HG02759 (cell line): ENCODE measurements around the gene DNAJB12.
A peak's percentile ranks its signal among the peaks of the same experiment; 100 is the strongest.
"Not testable (repeated sequence)": the region's sequence is repeated elsewhere in the genome, so short reads cannot be mapped to it uniquely, and the experiment has no call there.

Source experiments
- ATAC-seq: cut with Tn5 transposase; IDR thresholded peaks from one replicate; pipeline ENCODE4 v1.9.1; 2021; ENCODE audit warnings: mild to moderate bottlenecking, moderate library complexity; ENCODE audit not compliant: unreplicated experiment

Gene DNAJB12

DNA sequence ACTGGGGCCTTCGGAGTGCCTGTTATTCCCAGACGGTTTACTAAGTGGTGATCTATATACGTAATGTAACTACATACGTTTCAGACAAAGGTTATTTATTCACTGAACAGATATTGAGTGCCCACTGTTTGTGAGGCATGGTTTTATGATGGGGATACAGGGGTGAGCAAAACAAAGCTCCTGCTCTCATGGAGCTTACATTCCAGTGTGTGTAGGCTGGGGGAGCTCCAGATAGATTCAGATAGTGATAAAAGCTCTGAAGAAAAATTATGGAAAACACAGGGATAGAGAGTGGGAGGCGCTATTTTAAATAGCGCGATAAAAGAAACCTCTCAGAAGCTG is 466 bp upstream of the DNAJB12 start:
- no peak for ATAC-seq

DNA sequence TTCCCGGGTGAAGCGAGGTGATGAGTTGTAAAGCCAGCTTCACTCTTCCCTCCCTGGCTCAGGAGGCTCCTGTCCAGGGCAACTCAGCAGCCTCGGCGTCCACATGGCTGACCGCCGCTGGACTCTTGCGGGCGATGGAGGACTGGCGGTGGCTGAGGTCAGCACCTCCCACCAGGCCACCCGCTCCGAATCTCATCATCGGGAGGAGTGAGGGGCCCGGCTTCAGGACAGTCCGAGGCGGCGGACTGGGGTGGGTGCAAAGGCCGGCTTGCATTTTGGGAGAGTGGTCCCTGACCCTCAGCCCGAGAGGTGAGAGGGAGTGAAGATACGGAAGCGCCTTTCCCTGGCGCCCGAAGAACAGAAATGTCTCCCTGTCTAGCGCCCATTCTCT is 759 bp downstream of the DNAJB12 start:
- peak; percentile 16 for ATAC-seq

DNA sequence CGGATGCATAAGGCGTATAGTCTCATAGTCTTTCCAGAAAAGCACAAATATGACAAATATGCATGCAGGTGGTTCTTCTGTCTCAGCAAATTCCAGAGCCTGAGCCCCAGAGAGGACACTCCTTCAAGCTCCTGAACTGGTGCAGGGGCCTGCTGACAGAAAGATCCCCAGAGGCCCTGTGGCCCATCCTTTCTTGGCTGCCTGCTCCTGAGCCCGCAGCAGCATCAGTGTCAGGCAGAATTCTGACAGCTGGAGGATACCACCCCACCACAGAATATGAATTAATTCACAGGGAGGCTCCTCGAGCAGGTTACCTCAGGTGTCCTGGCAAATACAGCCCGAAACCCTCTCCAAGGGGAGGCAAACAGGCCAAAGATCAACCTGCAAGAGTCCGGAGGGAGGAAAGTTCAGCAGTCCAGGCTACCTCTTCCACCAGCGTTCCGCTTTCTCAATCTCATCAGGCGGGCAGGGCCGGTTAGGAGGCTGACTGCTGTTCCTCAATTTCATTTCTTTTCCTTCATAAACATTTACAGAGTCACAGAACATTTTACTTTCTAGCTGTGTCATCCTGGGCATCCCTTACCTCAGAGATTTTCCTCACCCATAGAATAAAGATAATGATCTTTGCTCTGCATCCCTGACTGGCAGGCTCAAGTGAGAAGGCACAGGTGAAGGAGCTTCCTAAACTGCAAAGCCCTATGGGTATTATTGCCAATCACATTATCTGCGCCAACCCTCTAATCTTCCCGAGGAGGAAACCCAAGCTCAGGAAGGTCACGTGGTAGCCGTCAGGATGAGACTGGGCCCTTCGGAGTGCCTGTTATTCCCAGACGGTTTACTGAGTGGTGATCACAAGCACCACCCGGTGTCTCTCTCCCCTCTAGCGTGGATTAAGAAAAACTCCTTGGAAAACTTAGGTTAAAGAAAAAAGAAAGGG is 1.4 kb downstream of the DNAJB12 start:
- ATAC-seq: no peak

DNA sequence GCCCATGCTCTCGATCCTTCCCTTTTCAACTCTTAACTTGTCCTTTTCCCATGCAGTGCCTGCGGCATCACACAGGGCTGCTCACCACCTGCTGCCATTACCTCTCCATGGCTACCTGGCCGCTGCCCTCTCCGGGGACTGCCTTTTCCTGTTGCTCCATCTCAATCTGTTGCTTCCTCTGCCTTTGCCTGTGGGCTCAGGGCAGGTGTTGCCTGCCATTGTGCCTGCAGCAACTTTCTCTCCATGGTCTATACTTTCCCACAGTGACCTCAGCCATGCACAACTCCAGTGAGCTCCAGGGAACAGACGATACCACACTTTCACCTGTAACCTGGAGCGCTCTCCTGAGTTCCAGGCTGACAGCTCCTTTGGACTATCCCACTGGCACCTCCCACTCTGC is 3.2 kb downstream of the DNAJB12 start:
- ATAC-seq: no peak

DNA sequence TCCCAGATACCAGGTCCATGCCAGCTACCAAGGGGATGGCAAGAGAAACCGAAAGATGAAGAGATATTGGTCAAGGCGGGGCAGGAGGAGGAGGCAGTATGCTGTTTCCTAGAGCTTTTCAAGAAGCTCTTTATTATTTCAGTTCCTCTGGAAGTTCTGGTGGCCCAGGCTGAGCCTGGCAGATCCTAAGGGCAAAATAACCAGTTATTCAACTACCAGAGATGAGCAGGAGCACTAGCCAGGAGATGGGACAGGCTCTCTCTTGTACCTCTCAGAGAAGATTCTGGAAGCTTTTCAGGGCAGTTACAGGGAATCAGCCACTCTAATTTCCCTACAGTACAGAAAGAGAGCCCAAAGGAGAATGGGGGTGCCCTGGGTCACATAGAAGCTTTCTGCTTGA is 5.3 kb downstream of the DNAJB12 start:
- ATAC-seq: no peak

DNA sequence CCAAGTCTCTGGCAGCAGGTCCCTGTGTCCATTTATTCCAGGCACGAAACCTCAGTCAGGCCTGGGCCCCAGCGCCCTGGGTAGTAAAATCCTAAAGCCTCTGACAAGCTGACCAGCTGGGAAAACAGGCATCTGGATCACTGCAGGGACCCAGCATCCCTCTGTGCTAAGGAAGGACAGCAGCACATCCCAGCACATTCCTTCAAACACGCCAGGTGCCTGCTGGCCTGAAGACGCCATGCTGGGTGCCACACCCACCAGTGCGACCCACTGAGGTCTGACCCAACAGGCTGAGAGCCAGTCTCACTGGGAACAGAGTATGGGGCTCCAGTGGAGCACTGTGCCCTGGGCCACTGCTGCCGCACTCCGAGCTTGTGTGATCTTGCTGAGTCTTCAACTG is 6.4 kb downstream of the DNAJB12 start:
- ATAC-seq: no peak

DNA sequence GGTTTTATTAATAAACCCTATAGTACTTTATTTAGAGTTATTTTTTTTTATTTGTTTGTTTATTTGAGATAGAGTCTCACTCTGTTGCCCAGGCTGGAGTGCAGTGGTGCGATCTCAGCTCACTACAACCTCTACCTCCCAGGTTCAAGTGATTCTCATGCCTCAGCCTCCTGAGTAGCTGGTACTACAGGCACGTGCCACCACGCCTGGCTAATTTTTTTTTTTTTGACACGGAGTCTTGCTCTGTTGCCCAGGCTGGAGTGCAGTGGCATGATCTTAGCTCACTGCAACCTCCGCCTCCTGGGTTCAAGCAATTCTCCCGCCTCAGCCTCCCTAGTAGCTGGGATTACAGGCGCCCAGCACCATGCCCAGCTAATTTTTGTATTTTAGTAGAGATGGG is 8.6 kb downstream of the DNAJB12 start:
- ATAC-seq: not testable (repeated sequence)

DNA sequence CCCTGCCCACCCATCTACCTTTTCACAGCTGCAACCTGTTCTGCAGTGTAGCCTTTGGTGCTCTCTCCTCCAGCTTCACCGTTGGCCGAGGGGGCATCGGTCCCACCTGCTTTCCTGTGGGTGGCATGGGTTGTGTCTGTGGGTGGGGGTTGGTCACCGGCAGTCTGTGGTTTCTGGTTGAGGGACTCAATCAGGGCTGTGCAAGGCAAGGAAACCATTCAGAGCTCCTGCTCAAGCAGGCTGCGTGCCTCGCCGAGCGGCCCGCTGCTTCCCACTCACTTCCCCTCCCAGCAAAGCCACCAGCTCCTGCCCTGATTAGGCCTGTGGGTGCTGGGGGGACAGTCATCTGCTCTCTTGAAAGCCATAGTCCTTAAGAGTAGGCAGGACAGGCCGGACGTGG is 9.8 kb downstream of the DNAJB12 start:
- peak; percentile 59 for ATAC-seq

DNA sequence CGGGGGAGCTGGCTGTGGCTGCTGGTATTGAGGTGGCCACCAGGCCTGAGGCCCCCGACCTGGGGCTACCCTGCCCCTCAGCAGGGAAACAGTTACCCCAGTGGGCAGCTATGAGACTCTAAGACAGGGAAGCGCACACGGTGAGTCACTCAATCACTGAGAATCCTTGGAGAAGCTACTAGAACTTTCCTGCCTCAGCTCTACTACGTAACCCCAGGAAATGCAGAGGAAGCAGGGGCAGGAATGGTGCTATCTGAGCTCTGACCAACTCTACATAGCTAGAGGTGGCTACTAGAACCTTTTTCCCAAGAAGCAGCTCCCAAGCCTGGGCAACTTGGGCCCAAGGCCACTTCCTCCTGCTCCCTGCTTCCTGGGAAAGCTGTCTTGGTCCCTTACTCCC is 11.8 kb downstream of the DNAJB12 start:
- no peak for ATAC-seq

DNA sequence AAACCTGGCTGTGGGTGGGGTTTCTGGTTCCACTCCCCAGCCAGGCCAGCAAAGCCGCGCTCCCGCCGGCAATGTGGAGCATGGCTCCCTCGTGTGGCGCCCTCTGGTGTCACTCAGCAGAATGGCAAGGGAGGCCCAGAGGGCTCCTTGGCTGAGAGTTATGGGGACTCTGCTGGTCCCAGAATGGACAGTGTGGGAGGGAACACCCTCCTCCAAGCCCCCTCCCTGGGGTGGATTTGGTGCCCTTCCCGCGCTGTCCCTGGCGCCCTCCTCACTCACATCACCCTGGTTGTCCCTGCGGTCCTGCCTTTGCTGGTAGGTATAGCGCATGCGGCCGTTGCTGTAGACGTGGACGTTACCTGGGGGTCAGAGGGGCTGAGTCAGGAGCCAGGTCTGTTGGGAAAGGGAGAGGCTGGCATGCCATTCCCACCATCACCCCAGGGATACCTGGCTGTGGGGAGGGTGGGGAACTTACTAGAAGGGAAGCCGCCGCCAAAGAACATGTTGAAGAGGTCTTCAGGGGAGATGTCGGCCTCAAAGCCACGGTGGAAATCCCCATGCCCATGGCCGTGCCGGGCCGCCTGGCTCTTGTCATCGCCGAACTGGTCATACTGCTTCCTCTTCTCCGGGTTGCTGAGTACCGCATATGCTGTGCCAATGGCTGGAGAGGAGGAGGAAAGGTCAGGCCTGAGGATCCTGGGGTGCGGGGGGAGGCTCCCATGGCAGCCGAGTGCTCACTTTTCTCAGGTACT is 14.0 kb downstream of the DNAJB12 start:
- no peak for ATAC-seq

DNA sequence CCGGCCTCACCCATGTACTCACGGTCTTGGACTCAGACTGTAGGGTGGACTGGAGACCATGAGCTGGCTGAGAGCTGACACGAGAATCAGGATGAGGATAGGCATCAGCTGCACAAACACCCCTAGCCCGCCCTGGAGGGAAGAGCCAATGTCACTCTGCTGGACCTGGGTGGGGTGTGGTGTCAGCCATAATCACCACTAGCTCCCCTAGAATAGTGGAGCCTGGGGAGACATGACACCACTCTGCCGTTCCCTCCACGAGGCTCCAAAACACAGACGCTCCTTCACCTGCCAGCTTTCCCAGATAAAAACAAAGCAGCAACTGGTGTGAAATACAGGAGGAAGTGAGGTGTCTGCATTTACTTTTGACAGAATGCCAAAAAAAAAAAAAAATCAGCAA is 16.5 kb downstream of the DNAJB12 start:
- ATAC-seq: no peak

DNA sequence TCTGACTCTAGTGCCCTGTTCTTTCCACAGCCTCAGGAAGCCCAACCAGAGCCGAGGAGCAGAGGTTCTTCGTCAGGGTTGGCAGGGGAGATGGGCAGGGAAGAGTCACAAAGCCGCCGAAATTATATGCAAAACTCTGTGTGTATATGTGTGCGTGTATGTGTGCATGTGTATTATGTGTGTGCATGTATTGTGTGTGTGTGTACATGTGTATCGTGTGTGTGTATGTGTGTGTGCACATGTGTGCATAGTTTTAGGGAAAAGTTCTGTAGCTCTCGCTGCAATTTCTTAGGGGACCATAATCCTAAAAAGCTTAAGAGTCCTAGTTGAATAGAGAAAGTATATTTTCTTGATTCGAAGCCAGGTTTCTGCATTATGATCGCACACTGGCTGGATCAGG is 17.0 kb downstream of the DNAJB12 start:
- ATAC-seq: no peak

DNA sequence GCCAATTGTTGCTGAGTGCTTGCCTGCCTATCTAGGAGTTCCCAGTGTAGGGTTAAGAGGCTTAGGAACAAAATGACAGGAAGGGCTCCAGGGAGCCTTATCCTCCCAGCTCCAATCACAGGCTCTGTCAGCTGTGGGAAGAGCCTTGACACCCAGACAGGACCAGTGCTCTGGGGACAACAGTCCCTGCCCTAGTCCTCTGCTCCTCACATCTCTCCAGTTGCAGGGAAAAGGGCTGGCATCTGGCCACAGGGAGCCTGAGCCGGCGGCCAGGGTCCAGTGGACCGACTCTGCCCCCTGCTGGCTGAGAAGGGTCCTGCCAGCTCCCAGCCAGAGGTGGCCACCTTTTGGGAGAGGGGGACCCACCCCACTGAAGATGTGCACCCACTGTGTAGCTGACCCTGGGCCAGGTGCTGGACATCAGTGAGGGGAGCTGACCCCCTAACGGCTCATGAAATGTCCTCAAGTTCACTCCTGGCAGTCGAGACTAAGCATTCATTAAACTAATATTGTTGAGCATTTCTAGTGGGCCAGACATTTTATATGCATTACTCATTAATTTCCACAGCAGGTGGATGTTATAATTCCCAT is 17.6 kb downstream of the DNAJB12 start:
- ATAC-seq: no peak

DNA sequence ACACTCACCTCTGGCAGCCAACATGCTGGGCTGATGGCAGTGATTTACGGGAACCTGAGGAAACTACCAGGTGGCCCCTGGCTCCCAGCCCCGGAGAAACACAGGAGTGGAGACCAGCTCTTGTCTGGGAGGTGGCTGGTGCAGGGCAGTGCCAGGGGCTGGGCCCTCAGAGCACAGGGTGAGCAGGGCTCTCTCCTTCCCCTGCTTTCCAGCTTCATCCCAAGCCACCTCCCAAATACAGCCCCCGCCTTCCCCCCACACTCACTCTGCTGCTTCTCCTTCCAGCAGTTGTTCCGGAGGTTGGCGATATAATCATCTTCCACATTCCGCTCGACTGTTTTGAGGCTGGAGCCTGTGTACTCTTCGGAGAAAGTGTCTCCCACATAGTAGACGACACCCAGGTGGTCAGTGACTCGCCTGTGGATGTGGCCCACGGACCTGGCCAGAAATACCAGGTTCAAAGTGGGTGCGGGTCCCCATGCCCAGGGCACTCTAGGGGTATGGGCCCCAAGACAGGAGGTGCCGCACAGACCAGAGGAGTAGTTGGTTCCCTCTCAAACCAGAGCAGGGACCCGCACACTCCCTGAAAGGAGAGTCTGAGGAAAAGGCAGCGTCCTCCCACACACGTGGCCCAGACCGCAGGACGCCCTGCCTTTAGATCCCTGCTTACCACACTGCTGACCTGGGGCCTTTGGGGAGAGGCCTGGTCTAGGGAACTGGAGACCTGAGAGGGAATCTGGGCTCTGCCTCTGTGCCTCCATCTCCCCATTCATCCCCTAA is 18.3 kb downstream of the DNAJB12 start:
- ATAC-seq: no peak

DNA sequence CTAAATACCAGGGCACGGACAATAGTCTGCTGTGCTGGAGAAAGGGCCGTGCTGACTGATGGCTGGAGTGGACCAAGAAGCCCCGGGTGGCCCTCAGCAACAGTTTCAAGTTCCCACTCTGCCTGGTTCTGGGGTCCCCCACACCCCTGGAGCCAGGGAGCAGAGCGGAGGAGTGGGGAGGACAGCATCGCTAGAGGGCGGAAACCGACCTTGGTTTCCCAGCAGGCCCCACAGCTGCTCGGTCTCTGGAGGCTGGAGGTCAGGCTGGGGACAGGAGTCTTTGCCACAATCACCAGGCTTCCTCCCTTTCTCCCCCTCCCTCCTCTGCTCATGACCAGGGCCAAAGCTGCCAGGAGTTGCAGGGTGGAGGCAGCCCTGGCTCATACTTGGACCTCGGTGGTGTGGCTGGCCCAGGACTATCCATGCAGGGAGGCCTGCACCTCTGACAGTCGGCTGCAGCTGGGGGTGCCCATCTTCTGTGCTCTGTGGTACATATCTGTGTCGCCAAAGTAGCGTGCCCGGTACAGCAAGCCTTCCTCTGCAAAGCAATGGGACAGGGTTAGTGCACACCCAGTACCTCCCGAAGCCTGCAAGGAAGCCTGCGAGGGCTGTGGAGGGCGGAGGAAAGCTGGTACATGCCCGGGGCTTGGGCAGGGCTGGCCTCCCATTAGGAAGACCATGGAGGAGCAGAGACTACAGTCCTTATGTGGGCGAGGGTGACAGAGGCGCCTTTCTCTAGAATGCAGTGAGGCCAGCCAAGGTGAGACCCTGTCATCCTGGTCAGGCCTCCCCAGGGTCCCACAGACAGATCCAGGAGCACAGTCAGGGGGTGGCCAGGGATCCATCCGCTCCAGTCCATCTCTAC is 19.1 kb downstream of the DNAJB12 start:
- ATAC-seq: peak; percentile 42

DNA sequence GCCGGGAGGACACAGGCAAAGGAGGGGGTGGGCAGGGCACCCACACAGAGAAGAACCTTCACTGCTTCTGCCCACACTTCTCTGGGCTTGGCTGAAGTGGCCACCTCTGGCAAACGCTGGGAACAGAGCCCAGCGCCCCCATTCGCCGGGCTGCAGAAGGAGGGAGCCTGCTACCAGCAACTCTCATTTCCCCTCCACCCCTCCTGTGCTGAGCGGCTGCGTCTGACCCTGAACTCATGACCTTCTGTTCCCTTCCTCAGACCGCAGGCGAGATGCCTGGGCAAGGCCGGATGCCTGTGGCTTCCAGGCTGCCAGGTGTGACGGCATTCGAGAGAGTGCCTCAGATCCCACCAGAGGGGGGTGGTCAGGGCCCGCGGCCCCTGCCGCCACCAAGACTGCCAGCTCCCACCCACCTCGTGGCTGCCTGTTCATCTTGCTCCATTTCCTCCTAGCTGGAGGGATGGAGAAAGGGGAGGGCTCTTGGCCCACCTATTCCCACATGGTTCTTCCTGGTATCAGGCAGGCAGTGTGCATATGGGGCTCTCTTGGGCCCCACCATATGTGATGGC is 19.8 kb downstream of the DNAJB12 start:
- peak; percentile 66 for ATAC-seq

DNA sequence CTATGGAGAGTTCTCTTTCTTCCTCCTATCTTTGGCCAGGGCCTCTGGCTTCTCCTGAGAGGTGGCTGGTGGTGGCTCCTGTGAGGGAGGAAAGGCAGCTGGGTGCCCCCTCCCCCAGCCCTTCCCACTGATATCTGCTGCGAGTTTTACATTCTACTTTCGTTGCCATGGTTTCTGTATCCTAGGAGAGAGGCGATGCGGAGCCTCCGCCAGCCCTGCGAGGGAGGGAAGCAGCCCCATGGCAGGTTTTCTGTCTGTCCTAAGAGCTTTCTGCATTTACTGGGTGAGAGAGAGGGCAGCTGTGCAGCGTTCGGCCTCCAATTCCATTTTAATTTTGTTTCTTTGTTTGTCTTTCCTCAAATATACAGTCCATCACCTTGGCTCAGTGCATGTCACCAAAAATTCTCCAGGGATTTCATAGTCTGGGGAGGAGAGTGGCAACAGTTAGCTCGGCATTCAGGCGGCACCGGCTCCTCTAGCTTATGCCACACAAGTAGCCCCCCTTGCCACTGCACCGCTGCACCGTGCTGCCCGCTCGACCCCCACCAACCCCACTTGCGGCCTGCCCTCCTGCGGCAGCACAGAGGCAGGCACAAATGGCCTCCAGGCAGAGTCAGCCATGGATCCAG is 20.4 kb downstream of the DNAJB12 start:
- ATAC-seq: no peak

DNA sequence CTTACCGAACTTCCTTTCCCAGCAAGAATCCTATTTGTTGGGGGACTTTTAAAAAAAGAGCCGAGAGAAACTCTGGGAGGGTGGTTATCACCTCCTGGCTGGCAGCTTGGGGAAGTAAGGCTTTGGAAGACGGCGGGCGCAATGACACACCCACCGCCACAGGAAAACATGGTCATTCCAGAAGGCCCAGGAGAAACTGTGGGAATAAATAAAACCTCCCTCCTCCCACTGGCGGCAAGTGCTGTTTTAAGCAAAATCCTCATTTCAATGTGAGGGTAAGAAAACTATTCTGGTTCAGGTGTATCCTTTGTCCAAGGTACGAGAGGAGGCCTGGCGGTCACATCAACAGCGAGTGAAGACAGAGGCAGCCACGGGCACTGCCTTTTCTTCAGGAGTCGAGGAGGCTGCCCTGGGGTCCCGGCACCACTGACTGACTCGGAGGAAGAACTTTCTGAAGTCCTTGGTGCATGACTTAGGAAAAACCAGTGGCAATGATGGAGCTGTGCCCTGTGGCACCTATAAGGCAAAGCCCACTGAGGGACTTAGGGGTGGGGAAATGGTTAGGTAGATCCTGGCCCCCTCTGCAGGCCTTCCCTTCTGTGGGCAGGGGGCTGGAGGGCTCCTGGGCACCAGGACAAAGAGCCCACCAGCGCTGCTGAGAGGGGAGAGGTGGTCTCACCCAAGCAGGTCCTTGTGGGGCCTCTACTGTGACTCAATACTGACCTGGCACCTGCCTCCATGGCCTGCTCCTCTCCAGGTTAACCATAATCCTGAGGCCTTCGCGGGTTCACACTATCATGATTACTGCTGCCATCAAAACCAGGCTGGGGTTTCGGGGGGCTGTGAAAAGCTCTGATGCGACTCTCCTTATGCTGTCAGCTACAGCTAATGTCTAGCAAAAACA is 21.4 kb downstream of the DNAJB12 start:
- ATAC-seq: no peak
